GM18508 (cell line): ENCODE results near the gene TAP1.

Experiments
- ATAC-seq: cut with Tn5 transposase; IDR thresholded peaks from one replicate; pipeline ENCODE4 v1.9.1; 2021; ENCODE audit warnings: moderate number of reproducible peaks; ENCODE audit not compliant: insufficient read depth, unreplicated experiment

TAP1 gene

GRCh38 chr6:32862725-32863124 is 9.2 kb upstream of the TAP1 start:
- ATAC-seq = no peak

GRCh38 chr6:32860674-32861073 is 7.2 kb upstream of the TAP1 start:
- no peak for ATAC-seq

GRCh38 chr6:32858194-32858593 is 4.7 kb upstream of the TAP1 start:
- ATAC-seq = no peak

- no peak for ATAC-seq
Observed at GRCh38 chr6:32857156-32857891, 3.8 kb upstream of the TAP1 start.

- ATAC-seq = no peak
Observed at GRCh38 chr6:32855467-32856174, 2.1 kb upstream of the TAP1 start.

- no peak for ATAC-seq
Observed at GRCh38 chr6:32854376-32855178, 1.1 kb upstream of the TAP1 start.

- ATAC-seq = no peak
Observed at GRCh38 chr6:32852844-32853540, 512 bp downstream of the TAP1 start.

GRCh38 chr6:32852018-32852843 is 1.3 kb downstream of the TAP1 start:
- no peak for ATAC-seq

GRCh38 chr6:32851025-32851424 is 2.5 kb downstream of the TAP1 start:
- ATAC-seq = no peak

GRCh38 chr6:32849126-32849525 is 4.4 kb downstream of the TAP1 start:
- no peak for ATAC-seq

GRCh38 chr6:32847795-32848194 is 5.7 kb downstream of the TAP1 start:
- no peak for ATAC-seq

- ATAC-seq = no peak
Observed at GRCh38 chr6:32847004-32847403, 6.5 kb downstream of the TAP1 start.

- ATAC-seq = no peak
Observed at GRCh38 chr6:32845384-32845884, 8.1 kb downstream of the TAP1 start.

GRCh38 chr6:32844839-32845383 is 8.6 kb downstream of the TAP1 start:
- no peak for ATAC-seq

- ATAC-seq = peak; percentile 46
Observed at GRCh38 chr6:32843979-32844838, 9.3 kb downstream of the TAP1 start, which contains the start of gene PSMB8. PSMB8 (minus strand) TSS chr6:32844047; CDS start chr6:32843996, 51 bp downstream.

GRCh38 chr6:32843331-32843978 is 10.0 kb downstream of the TAP1 start:
- ATAC-seq = no peak

GRCh38 chr6:32842690-32843089 is 10.8 kb downstream of the TAP1 start:
- no peak for ATAC-seq
